Testis (tissue), 3 donors: Measurements from ENCODE around the gene GNAI3. TPM values are rescaled to one million over a fixed set of nuclear protein-coding genes. Genes with fewer than 3 reads are reported as not detected.

Experiments
- DNase-seq: peaks from one replicate; pipeline ENCODE4 v3.0.0-alpha.2; 2019
- H3K27ac ChIP-seq, 2 donors: fragments of 200-600 bp; sonication (generic); one replicate each; pipeline ENCODE4 v1.5.1; 2019
- H3K27me3 ChIP-seq: fragments of 200-600 bp; sonication (generic); one replicate; pipeline ENCODE4 v1.5.1; 2019
- H3K36me3 ChIP-seq: fragments of 200-600 bp; sonication (generic); one replicate; pipeline ENCODE4 v1.5.1; 2017; ENCODE audit warnings: low read depth; ENCODE audit errors: missing control alignments
- H3K4me1 ChIP-seq: fragments of 200-600 bp; sonication (generic); one replicate; pipeline ENCODE4 v1.5.1; 2019
- H3K4me3 ChIP-seq, 2 donors: fragments of 200-600 bp; sonication (generic); one replicate each; pipeline ENCODE4 v1.5.1; 2017 to 2019
- H3K9me3 ChIP-seq: fragments of 200-600 bp; sonication (generic); one replicate; pipeline ENCODE4 v1.5.1; 2017
- POLR2A ChIP-seq: fragments of 450-650 bp; IDR thresholded peaks from one replicate; pipeline ENCODE4 v1.6.1; 2017; ENCODE audit warnings: antibody characterized with exemption, mild to moderate bottlenecking, moderate library complexity
- WGBS, 2 donors: methylation state at CpG; one replicate each; pipeline ENCODE4 v1.1.5; 2018; 5-methylcytosine and 5-hydroxymethylcytosine counted together
- intact Hi-C: fragments of 100-400 bp; cut with DNase I; formaldehyde crosslinking; loops from one replicate; pipeline ENCODE4 v1.15.1; 2023; ENCODE audit warnings: low total_unique reads
- polyA plus RNA-seq: library from polyadenylated mRNA; stranded (reverse); fragments of 350-450 nt; fragmentation: Illumina TruSeq; extraction: RNeasy Lipid Tissue Mini Kit (QIAGEN cat#74804); gene quantifications from one replicate; pipeline ENCODE4 v1.2.3, GENCODE V29; 2014; ENCODE audit warnings: low read depth, low replicate concordance; ENCODE audit not compliant: insufficient read depth
- total RNA-seq, 2 donors: library from RNA; depleted of rRNA; stranded (reverse); fragments of >200 nt; gene quantifications; one replicate each; pipeline ENCODE4 v1.2.3, GENCODE V29; 2016
- TF ChIP-seq, protein P1 (sequence below), 3 experiments: fragments of 450-650 bp in 2 of 3; fragments of 200-600 bp in 1 of 3; sonication (generic) in 1 of 3; IDR thresholded peaks; one replicate each; pipeline ENCODE4 v1.5.1; 2016 to 2019; ENCODE audit warnings: antibody characterized with exemption in 3 of 3, mild to moderate bottlenecking in 2 of 3, moderate library complexity in 1 of 3

GNAI3 gene
- total and polyA plus RNA-seq, 3 donors from 2014 or later: 5.7 to 5.9 (median 5.8) TPM

DNA sequence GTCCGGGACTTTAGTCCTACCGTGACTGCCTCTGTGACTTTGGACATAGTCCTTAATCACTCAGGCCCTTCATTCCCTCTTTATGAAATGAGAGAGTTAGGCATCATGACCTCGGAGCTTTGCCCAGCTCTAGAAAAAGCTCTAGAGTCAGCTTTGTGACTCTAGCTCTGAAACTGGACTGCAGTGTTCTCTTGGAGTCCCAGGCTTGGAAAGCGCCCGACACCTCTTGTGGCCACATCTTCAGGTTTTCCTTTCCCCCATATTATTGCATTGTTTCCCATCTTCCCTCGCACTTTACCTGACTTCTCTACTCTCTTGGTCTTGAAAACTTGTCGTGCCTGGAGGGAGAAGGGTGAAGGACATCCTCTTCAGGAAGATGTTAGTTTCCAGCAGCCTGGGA, 26.4 kb upstream of the GNAI3 start:
- H3K9me3 ChIP-seq: no peaks in the 10 kb centered on the region
- intact Hi-C loops: no loop called here
- no peak overlapping the region for H3K27ac ChIP-seq
- no peaks in the 10 kb centered on the region for H3K27me3 ChIP-seq
- H3K4me3 ChIP-seq: no peak overlapping the region
- H3K36me3 ChIP-seq: no peaks in the 10 kb centered on the region
- 77 to 83% methylated on average over 7 of the region's 7 CpGs for WGBS, 2 donors
- TF ChIP-seq POLR2A: no peak
- TF ChIP-seq, protein P1, sequence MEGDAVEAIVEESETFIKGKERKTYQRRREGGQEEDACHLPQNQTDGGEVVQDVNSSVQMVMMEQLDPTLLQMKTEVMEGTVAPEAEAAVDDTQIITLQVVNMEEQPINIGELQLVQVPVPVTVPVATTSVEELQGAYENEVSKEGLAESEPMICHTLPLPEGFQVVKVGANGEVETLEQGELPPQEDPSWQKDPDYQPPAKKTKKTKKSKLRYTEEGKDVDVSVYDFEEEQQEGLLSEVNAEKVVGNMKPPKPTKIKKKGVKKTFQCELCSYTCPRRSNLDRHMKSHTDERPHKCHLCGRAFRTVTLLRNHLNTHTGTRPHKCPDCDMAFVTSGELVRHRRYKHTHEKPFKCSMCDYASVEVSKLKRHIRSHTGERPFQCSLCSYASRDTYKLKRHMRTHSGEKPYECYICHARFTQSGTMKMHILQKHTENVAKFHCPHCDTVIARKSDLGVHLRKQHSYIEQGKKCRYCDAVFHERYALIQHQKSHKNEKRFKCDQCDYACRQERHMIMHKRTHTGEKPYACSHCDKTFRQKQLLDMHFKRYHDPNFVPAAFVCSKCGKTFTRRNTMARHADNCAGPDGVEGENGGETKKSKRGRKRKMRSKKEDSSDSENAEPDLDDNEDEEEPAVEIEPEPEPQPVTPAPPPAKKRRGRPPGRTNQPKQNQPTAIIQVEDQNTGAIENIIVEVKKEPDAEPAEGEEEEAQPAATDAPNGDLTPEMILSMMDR (IDR thresholded peaks at IDR 0.05): no peak
- DNase-seq: no peak
- peaks cover 12% of the 10 kb centered on the region for H3K4me1 ChIP-seq

- H3K4me3 ChIP-seq: no peak overlapping the region
- intact Hi-C loops: no loop called here
- TF ChIP-seq POLR2A: no peak
- TF ChIP-seq, protein P1 (IDR thresholded peaks at IDR 0.05): no peak
- no peaks in the 10 kb centered on the region for H3K9me3 ChIP-seq
- no peak for DNase-seq
- H3K4me1 ChIP-seq: peaks cover 12% of the 10 kb centered on the region
- H3K27ac ChIP-seq: no peak overlapping the region
- WGBS, 2 donors: 90% methylated on average over 2 of the region's 2 CpGs
- H3K27me3 ChIP-seq: no peaks in the 10 kb centered on the region
- no peaks in the 10 kb centered on the region for H3K36me3 ChIP-seq
Measured at GRCh38 chr1:109523706-109524105, 24.7 kb upstream of the GNAI3 start.

GRCh38 chr1:109527098-109527811, 21.2 kb upstream of the GNAI3 start:
- no peak overlapping the region for H3K27ac ChIP-seq
- 89 to 90% methylated on average over 14 of the region's 14 CpGs for WGBS, 2 donors
- no peak for DNase-seq
- no peak overlapping the region for H3K4me3 ChIP-seq
- H3K4me1 ChIP-seq: peaks cover 27% of the 10 kb centered on the region
- no peaks in the 10 kb centered on the region for H3K36me3 ChIP-seq
- no peaks in the 10 kb centered on the region for H3K9me3 ChIP-seq
- H3K27me3 ChIP-seq: no peaks in the 10 kb centered on the region
- no peak for TF ChIP-seq POLR2A
- TF ChIP-seq, protein P1 (IDR thresholded peaks at IDR 0.05): no peak
- intact Hi-C loops: no loop called here

- H3K4me1 ChIP-seq: peaks cover 35% of the 10 kb centered on the region
- 87 to 92% methylated on average over 9 of the region's 9 CpGs for WGBS, 2 donors
- H3K27me3 ChIP-seq: no peaks in the 10 kb centered on the region
- H3K4me3 ChIP-seq: no peak overlapping the region
- TF ChIP-seq, protein P1 (IDR thresholded peaks at IDR 0.05): no peak
- no peak for TF ChIP-seq POLR2A
- no peak for DNase-seq
- H3K9me3 ChIP-seq: no peaks in the 10 kb centered on the region
- H3K36me3 ChIP-seq: no peaks in the 10 kb centered on the region
- intact Hi-C loops: no loop called here
- H3K27ac ChIP-seq: no peak overlapping the region
Measured at GRCh38 chr1:109527846-109528695, 20.3 kb upstream of the GNAI3 start.
